ENCODE results near the gene TMEM116.
A peak's percentile ranks its signal among the peaks of the same experiment; 100 is the strongest.
"Not testable (repeated sequence)": the region's sequence is repeated elsewhere in the genome, so short reads cannot be mapped to it uniquely, and the experiment has no call there.

TMEM116 gene

DNA sequence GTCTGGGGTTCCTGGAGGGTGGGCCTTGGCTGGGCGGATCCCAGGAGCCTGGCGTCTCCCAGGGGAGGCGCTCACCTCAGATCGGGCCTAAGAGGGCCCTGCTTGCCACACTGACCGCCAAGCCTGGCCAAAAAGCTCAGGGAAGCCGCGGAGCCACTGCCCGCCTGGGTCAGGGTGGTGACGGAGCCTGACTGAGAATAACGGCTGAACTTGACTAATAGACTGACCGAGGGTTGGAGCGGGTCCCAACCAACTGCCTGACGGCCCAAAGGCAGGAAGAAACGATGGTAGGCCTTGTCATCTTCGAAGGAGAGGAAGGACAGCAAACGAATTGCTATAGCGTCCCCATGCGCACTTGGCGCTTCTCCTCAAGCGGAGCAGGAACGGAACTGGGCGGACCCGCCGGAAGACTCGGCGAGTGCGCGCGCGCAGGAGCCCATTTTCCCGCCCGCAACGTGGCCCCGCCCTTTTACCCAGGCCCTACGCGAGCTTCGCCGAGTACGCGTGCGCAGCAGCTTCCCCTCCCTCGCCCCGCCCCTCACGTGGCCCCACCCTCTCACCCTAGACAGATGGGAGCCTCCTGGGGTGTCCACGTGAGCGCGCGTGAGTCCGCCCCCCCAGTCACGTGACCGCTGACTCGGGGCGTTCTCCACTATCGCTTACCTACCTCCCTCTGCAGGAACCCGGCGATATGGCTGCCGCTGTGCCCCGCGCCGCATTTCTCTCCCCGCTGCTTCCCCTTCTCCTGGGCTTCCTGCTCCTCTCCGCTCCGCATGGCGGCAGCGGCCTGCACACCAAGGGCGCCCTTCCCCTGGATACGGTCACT, at the start of gene TMEM116, which contains the start of gene ERP29:
TMEM116 (minus strand) TSS at position 391 of the 826 bp plus-strand sequence. CDS start 7,895 bp downstream, outside the sequence.
ERP29 (plus strand) TSS at position 652 of the 826 bp plus-strand sequence; CDS start at position 692, 40 bp downstream.
- peak; percentile 100 for DNase-seq

DNA sequence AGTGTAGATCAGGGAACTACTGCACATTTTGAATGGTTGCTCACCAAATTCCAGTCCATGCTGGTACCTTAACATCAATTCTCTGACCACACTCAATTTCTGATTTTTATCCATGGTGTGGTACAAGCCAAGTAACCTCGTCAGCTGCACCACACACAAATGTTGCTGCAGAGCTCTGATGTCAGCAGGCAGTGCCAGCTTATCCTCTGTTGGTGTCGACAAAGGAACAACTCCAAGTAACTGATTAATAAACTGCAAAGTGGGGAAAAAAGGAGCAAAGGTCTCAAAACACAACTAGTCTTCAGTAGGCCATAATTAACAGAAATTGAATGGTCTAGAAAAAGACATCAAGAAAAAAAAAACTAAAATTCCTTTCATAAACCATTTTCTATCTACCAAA, 48.2 kb upstream of the TMEM116 start:
- no peak for DNase-seq

DNA sequence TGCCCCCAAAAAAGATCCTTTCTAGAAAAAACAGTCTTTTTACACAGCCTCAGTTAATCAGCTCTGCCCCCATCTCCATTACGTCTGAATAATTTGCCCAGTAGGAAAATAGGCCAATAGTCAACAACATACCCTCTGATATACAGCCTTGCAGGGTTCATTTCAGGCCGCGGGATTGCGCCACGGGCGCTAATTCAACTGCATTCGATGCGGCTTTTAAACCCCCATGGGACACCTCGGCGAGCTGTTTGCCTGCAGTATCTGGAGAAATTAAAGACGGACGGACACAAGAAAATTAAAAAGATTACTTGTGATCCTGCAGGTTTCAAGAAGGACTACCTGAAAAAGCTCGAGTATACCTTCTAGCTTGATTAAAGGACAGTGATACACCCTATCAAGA, 36.4 kb upstream of the TMEM116 start:
- no peak for DNase-seq

DNA sequence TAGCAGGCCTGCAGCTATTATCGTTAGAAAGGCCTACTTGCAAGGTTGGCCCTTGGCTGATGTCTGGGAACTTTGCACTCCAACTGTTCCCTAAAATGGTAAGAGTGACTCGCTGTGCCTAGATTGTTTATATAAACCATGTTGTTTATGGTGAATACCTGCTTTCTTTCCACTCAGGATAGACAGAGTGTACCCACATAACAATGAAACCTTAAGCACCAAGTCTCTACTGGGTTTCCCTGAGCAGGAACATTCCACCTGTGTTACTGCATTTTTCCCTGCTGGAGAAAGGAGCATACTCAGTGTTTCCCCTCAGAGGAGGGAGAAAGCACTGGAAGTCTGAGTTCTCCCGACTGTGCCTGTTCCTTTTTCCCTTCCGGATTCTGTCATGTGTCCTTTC, 33.0 kb upstream of the TMEM116 start:
- no peak for DNase-seq

GRCh38 chr12:112036614-112037013, 23.6 kb upstream of the TMEM116 start:
- DNase-seq = not testable (repeated sequence)

DNA sequence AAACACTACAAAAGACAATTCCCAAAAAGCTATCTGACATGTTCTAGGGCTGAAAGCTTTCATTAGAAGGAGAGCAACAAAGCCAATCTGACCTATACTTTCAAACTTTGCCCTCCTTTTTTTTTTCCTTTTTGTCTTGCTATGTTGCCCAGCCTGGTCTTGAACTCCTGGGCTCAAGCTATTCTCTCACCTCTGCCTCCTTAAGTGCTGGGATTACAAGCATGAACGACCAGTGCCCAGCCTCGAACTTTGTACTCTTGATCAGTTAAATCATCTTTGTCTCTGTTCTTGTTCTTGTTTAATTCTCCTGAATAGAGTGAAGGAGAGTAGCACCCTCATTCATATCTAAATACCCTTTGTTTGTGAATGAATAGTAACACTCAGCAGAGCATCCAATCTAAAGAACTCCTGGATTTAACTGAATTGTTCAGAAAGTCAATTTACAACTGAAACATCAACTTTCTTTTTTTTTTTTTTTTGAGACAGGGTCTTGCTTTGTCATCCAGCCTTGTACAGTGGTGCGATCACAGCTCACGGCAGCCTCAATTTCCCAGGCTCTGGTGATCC, 22.3 kb upstream of the TMEM116 start:
- no peak for DNase-seq

- DNase-seq = no peak
Measured at GRCh38 chr12:112032292-112032691, 19.3 kb upstream of the TMEM116 start.

DNA sequence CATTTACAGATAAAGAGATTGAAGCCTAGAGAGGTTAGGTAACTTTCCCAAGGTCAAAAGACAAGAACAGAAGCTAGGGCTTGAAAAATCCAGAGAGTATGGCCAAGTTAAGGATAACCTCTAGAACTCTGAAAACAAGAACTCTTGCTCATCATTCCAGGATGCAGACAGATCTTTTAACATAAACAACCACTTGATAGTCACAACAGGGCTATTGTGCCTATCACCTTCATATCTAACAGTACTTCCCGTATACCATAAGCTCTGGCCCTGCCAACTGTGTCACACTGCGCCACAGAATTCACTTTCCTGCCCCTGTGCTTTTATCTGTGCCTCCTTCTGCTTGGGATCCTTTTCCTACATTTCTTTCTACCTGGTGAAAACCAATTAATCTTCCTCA, 18.5 kb upstream of the TMEM116 start:
- no peak for DNase-seq

DNA sequence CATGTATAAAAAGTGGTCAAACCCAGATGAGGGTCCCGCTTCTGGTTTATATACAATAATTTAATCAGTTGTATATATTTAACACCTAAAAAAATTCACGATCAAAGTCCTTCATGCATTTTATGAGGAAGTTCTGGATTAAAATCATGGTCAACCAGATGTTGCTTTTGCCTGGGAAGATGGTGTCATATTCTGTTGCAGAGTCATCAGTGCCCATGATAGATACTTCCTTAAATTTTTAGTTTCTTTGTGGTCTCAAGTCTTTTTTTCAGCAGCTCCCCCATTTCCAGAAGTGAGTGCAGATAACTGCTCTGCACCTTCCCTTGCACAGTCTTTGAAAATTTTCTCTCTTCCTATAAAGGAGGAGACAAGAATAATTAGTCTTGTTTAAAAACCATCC, 16.3 kb upstream of the TMEM116 start:
- DNase-seq = no peak

DNA sequence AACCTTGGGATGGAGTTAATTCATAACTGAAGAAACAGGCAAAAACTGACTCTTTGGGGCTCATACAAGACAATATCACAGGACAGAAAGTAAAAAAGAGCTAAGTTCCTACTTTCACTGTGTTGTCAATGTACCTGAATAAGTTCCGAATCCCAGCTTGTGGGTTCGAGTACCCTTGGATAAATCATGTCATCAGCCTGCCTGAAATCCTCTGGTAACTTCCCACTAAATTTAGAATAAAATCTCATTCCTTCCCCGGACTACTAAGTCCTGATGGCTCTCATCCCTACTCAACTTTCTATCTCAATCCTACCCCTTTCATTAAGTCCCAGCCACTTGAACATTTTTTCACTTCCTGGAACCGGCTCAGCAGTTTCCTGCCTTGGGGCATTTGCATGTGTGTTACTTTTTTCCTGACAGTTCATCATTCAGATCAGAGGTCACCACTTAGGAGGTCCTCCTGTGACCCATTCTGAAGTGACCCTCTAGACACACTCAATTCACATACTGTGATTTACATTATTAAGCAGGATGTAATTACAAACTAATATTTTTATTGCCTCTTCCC, 12.9 kb upstream of the TMEM116 start:
- DNase-seq = no peak

GRCh38 chr12:112023759-112024396, 10.9 kb upstream of the TMEM116 start:
- DNase-seq = no peak

DNA sequence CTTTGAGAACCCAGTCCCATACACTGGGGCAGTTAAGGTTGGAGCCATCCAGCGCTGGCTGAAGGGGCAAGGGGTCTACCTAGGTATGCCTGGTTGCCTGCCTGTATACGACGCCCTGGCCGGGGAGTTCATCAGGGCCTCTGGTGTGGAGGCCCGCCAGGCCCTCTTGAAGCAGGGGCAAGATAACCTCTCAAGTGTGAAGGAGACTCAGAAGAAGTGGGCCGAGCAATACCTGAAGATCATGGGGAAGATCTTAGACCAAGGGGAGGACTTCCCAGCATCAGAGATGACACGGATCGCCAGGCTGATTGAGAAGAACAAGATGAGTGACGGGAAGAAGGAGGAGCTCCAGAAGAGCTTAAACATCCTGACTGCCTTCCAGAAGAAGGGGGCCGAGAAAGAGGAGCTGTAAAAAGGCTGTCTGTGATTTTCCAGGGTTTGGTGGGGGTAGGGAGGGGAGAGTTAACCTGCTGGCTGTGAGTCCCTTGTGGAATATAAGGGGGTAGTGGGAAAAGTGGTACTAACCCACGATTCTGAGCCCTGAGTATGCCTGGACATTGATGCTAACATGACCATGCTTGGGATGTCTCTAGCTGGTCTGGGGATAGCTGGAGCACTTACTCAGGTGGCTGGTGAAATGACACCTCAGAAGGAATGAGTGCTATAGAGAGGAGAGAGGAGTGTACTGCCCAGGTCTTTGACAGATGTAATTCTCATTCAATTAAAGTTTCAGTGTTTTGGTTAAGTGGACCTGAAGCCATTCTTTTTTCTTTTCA, 9.5 kb upstream of the TMEM116 start:
- no peak for DNase-seq

GRCh38 chr12:112020947-112021457, 8.0 kb upstream of the TMEM116 start:
- DNase-seq = no peak

GRCh38 chr12:112018571-112019237, 5.7 kb upstream of the TMEM116 start:
- no peak for DNase-seq

GRCh38 chr12:112017041-112017440, 4.1 kb upstream of the TMEM116 start:
- DNase-seq = no peak

- DNase-seq = no peak
Measured at GRCh38 chr12:112015938-112016337, 3.0 kb upstream of the TMEM116 start.

DNA sequence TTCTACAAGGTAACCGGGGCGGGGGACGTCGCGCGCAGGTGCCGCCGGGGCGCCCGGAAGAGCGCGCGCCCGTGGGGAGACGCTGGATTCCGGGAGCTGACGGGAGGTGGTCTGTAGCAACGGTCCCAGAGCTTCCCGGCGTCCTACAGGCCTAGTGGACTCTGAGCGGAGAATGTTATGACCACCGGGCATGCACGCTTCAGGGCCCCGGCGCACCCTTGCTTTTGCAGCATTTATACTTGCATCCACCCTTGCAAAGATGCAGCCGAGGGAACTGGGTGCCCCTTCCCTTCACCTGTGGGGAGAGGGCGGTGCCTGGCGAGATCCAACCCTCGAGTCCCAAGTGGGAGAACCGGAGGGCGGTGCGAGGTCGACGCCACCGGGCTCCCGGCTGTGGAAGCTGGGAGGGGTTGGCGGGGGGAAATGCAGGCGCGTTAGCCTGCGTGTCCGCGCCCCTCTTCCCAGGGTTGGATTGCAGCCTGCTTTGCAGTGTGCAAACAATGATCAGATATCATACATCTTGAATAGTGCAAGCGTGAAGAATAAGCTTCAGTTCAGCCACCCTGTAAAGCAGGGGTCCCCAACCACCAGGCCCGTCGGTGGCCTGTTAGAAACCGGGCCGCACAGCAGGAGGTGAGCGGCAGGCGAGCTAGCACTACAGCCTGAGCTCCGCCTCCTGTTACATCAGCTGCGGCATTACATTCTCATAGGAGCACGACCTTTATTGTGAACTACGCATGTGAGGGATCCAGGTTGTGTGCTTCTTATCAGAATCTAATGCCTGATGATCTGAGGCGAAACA, 837 bp upstream of the TMEM116 start:
- DNase-seq = peak; percentile 82

GRCh38 chr12:112011685-112012084, 1.3 kb downstream of the TMEM116 start:
- no peak for DNase-seq

DNA sequence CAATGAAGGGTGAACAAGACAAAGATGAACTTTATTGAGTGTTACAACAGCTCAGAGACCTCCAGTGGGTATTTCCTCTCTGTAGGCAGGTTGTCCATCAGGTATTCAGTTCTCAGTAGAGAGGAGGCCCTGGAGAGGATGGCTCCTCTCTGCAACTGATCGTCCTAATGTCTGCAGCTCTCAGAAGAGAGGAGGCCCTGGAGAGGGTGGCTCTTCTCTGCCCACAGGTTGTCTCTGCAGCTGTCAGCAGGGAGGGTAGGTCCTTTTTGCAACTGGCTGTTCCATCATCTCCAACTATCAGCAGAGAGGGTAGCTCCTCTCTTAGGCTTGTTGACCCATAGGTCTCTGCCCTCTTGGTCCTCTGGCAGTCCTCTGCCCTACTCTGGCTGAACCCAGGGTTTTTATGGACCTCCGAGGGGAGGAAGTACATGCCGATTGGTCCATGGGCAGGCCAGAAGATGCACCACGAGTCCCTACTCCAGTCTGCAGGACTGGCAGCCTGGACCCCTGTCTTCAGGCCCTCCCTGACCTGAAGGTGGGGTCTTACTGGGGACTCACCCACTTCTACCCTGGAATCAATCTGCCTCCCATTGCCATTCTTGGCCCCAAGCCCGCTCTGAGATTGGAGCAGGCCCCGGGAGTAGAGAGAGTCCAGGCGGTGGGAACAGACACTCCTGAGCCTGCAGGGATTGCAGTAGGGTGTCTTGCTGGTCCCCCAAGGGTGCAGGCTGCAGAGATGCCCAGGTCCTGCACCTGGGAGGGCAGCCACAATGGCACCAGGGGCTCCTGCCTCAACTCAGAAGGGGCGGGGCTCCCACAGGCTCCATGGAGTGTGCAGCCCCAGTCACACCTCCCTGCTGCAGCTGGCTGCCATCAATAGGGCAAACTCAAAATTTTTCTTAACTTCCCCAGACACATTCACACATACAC, 2.3 kb downstream of the TMEM116 start:
- DNase-seq = no peak

- DNase-seq = not testable (repeated sequence)
Measured at GRCh38 chr12:112009596-112009995, 3.4 kb downstream of the TMEM116 start.
